ENCODE data around the gene CAMTA1.

Gene CAMTA1

DNA sequence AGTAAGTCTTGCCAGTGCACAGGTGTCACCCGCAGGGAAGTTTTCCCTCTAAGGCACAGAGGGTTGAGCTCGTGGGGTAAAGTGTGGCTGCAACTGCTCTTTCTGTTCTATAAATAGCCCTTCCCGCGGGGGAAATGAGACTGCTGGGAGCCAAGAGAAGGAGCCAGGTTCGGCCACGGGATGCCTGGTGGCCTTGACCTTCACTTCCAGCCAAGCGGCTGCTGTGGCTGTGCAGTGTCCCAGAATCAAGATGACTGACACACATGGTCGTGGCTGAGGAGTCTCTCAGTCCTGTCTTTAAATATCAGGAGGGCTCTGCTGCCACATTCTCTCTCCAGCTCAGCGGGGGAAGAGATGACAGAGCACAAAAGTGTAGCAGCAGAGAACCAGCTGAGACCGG, 831.7 kb downstream of the CAMTA1 start:
- no peaks in the 10 kb centered on the region for H3K4me1 ChIP-seq (ENCODE audit: low read length)
- H3K9ac ChIP-seq (ENCODE audit: low read length) = no peak overlapping the region
- peaks cover 60% of the 10 kb centered on the region for H3K27me3 ChIP-seq (replicated peaks; ENCODE audit: insufficient read depth, low read length)
- no peak overlapping the region for H3K4me2 ChIP-seq (ENCODE audit: low read depth, low read length)
- no peak overlapping the region for H3K4me3 ChIP-seq (ENCODE audit: low read length)
- no peaks in the 10 kb centered on the region for H3K79me2 ChIP-seq (ENCODE audit: low read length)
- no peaks in the 10 kb centered on the region for H3F3A ChIP-seq (ENCODE audit: insufficient read depth, low read length)
- DNase-seq = no peak
- TF ChIP-seq EZH2 (optimal IDR thresholded peaks at IDR 0.05; ENCODE audit: low read depth, low read length) (no peak), EZH2phosphoT487 (IDR thresholded peaks at IDR 0.05; ENCODE audit: low read length) (no peak)
- TF ChIP-seq, protein P1, sequence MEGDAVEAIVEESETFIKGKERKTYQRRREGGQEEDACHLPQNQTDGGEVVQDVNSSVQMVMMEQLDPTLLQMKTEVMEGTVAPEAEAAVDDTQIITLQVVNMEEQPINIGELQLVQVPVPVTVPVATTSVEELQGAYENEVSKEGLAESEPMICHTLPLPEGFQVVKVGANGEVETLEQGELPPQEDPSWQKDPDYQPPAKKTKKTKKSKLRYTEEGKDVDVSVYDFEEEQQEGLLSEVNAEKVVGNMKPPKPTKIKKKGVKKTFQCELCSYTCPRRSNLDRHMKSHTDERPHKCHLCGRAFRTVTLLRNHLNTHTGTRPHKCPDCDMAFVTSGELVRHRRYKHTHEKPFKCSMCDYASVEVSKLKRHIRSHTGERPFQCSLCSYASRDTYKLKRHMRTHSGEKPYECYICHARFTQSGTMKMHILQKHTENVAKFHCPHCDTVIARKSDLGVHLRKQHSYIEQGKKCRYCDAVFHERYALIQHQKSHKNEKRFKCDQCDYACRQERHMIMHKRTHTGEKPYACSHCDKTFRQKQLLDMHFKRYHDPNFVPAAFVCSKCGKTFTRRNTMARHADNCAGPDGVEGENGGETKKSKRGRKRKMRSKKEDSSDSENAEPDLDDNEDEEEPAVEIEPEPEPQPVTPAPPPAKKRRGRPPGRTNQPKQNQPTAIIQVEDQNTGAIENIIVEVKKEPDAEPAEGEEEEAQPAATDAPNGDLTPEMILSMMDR (IDR thresholded peaks at IDR 0.05; ENCODE audit: low read length) = no peak
- no peak overlapping the region for H2AFZ ChIP-seq (ENCODE audit: low read length)
- H3K9me2 ChIP-seq (replicated peaks; ENCODE audit: insufficient read depth, low read length) = no peaks in the 10 kb centered on the region
- no peaks in the 10 kb centered on the region for H3K9me3 ChIP-seq (replicated peaks; ENCODE audit: insufficient read depth, low read length)
- H3K27ac ChIP-seq (ENCODE audit: low read length) = no peak overlapping the region
- no peaks in the 10 kb centered on the region for H3K36me3 ChIP-seq (replicated peaks; ENCODE audit: insufficient read depth, low read length)
- no peaks in the 10 kb centered on the region for H4K20me1 ChIP-seq (ENCODE audit: insufficient read depth, low read length)

DNA sequence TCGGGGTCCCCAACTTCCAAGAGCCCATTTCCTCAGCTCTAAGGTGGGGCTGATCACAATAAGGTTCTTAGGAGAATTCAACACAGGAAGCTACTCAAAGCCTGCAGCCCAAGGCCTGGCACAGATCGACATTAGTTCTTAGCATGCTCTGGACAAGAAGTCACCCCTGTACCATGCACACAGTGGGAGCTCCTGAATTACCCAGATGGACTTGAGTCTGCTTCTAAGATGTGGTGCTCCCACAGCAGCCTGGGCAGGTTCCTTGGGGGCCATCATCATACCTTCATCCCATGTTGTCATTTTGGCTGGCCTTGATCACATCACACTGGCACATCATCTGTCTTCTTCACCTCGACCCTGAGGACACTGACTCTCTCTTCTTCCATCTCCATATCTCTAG, 832.6 kb downstream of the CAMTA1 start:
- Histone ChIP-seq H3K79me2 (ENCODE audit: low read length) (no peaks in the 10 kb centered on the region), H3K27me3 (replicated peaks; ENCODE audit: insufficient read depth, low read length) (peaks cover 69% of the 10 kb centered on the region), H3K4me1 (ENCODE audit: low read length) (no peaks in the 10 kb centered on the region), H3K27ac (ENCODE audit: low read length) (no peak overlapping the region), H3K9ac (ENCODE audit: low read length) (no peak overlapping the region), H2AFZ (ENCODE audit: low read length) (no peak overlapping the region), H3K4me3 (ENCODE audit: low read length) (no peak overlapping the region), H3K4me2 (ENCODE audit: low read depth, low read length) (no peak overlapping the region), H3K9me3 (replicated peaks; ENCODE audit: insufficient read depth, low read length) (no peaks in the 10 kb centered on the region), H4K20me1 (ENCODE audit: insufficient read depth, low read length) (no peaks in the 10 kb centered on the region), H3K36me3 (replicated peaks; ENCODE audit: insufficient read depth, low read length) (no peaks in the 10 kb centered on the region), H3K9me2 (replicated peaks; ENCODE audit: insufficient read depth, low read length) (no peaks in the 10 kb centered on the region), H3F3A (ENCODE audit: insufficient read depth, low read length) (no peaks in the 10 kb centered on the region)
- TF ChIP-seq, protein P1 (IDR thresholded peaks at IDR 0.05; ENCODE audit: low read length) = no peak
- TF ChIP-seq EZH2phosphoT487 (IDR thresholded peaks at IDR 0.05; ENCODE audit: low read length) (no peak), EZH2 (optimal IDR thresholded peaks at IDR 0.05; ENCODE audit: low read depth, low read length) (no peak)
- DNase-seq = no peak

DNA sequence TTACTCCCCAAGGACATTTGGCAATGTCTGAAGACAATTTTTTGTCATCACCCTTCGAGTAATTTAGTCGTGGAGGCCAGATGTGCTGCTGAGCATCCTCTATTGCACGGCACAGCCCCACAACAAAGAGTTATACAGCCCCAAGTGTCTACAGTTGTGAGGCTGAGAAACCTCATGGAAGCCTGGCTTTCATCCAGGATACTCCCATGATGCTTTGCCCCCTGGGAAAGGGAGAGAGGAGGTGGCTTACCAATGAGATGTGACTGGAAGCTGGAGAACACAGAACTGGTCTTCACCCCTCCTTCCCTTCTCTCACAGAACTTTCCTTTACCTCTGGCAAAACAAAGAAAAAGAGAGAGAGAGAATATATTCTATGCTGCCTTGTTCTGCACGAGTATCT, 834.9 kb downstream of the CAMTA1 start:
- Histone ChIP-seq H3K79me2 (ENCODE audit: low read length) (no peaks in the 10 kb centered on the region), H3K4me3 (ENCODE audit: low read length) (no peak overlapping the region), H3K27me3 (replicated peaks; ENCODE audit: insufficient read depth, low read length) (peaks cover 84% of the 10 kb centered on the region), H3K36me3 (replicated peaks; ENCODE audit: insufficient read depth, low read length) (no peaks in the 10 kb centered on the region), H3F3A (ENCODE audit: insufficient read depth, low read length) (no peaks in the 10 kb centered on the region), H3K4me1 (ENCODE audit: low read length) (no peaks in the 10 kb centered on the region), H3K9me2 (replicated peaks; ENCODE audit: insufficient read depth, low read length) (no peaks in the 10 kb centered on the region), H3K27ac (ENCODE audit: low read length) (no peak overlapping the region), H3K9me3 (replicated peaks; ENCODE audit: insufficient read depth, low read length) (no peaks in the 10 kb centered on the region), H3K4me2 (ENCODE audit: low read depth, low read length) (no peak overlapping the region), H3K9ac (ENCODE audit: low read length) (no peak overlapping the region), H4K20me1 (ENCODE audit: insufficient read depth, low read length) (no peaks in the 10 kb centered on the region), H2AFZ (ENCODE audit: low read length) (no peak overlapping the region)
- DNase-seq = no peak
- TF ChIP-seq EZH2 (optimal IDR thresholded peaks at IDR 0.05; ENCODE audit: low read depth, low read length) = no peak
- no peak for TF ChIP-seq EZH2phosphoT487 (IDR thresholded peaks at IDR 0.05; ENCODE audit: low read length)
- TF ChIP-seq, protein P1 (IDR thresholded peaks at IDR 0.05; ENCODE audit: low read length) = no peak
